Psoas muscle (tissue), 8 donors: ENCODE measurements around the gene S1PR5. TPM values are rescaled to one million over a fixed set of nuclear protein-coding genes. Genes with fewer than 3 reads are reported as not detected.
"Not testable (repeated sequence)": the region's sequence is repeated elsewhere in the genome, so short reads cannot be mapped to it uniquely, and the experiment has no call there.

Experiments
- ATAC-seq, 4 donors: fragments of 200-7000 bp; cut with Tn5 transposase; one replicate each; pipeline ENCODE4 v1.9.1; 2020; ENCODE audit warnings: moderate library complexity in 3 of 4, mild to moderate bottlenecking in 2 of 4
- DNase-seq, 2 donors: peaks; one replicate each; pipeline ENCODE4 v3.0.0-alpha.2; 2020
- H3K27ac ChIP-seq: fragments of 200-600 bp; one replicate; pipeline ENCODE4 v1.8.0; 2022
- H3K27me3 ChIP-seq, 3 donors: fragments of 200-600 bp in 1 of 3; one replicate each; pipeline versions ENCODE4 v1.6.1 to v1.8.0; 2013 to 2022; ENCODE audit warnings: low read length in 2 of 3, mild to moderate bottlenecking in 2 of 3, moderate library complexity in 1 of 3; ENCODE audit not compliant: insufficient read depth in 3 of 3
- H3K36me3 ChIP-seq, 2 donors: fragments of 200-600 bp in 1 of 2; one replicate each; pipeline versions ENCODE4 v1.6.1 to v1.8.0; 2013 to 2022; ENCODE audit warnings: low read depth in 1 of 2, mild to moderate bottlenecking in 1 of 2, moderate library complexity in 1 of 2; ENCODE audit not compliant: insufficient read depth in 1 of 2
- H3K4me1 ChIP-seq: fragments of 200-600 bp; one replicate; pipeline ENCODE4 v1.8.0; 2022
- H3K4me3 ChIP-seq: fragments of 200-600 bp; one replicate; pipeline ENCODE4 v1.8.0; 2022; ENCODE audit warnings: mild to moderate bottlenecking
- H3K9me3 ChIP-seq: fragments of 200-600 bp; one replicate; pipeline ENCODE4 v1.8.0; 2022
- WGBS, 3 donors: extraction: QIAGEN DNeasy Blood & Tissue Kit; methylation state at CpG; one replicate each; pipeline versions ENCODE4 v1.1.6 to v1.1.7; 2013; 5-methylcytosine and 5-hydroxymethylcytosine counted together
- intact Hi-C, 2 donors: fragments of 100-400 bp; cut with DNase I; formaldehyde crosslinking; loops; one replicate each; pipeline versions ENCODE4 v1.11.0 to v1.14.2; 2022
- polyA plus RNA-seq, 3 donors: library from polyadenylated mRNA; stranded (reverse); fragments of 200-250 nt; gene quantifications; one replicate each; pipeline ENCODE4 v1.2.3, GENCODE V29; 2013
- total RNA-seq, 4 donors: library from RNA; stranded (reverse); fragmentation: NEBNext Ultra II Directional in 2 of 4; extraction: Animal tissue kit (Norgen Biotek cat#: 25700) in 2 of 4; gene quantifications; one replicate each; pipeline versions ENCODE4 v1.2.1 to v1.2.4, GENCODE V29; 2021 to 2023
- TF ChIP-seq, protein P1 (sequence below): fragments of 200-600 bp; IDR thresholded peaks from one replicate; pipeline ENCODE4 v1.8.0; 2022; ENCODE audit warnings: antibody characterized with exemption
- donor health status: healthy with polysubstance abuse.
- donor health status: DM: no; HTN: no; CAD: no; lungs with moderate emphysema.
- donor health status: Bipolar disorder and iron deficiency.
- donor health status: healthy.
- donor health status: DM: yes; HTN: yes; CAD: no.
- donor health status: DM: no; HTN: no; CAD: no.
- donor health status: DM: no; HTN: no; CAD: no.
- donor health status: DM: yes; HTN: yes; CAD: no.

S1PR5 gene
- total and polyA plus RNA-seq, 7 donors = 0.07 to 0.30 (median 0.15) TPM

DNA sequence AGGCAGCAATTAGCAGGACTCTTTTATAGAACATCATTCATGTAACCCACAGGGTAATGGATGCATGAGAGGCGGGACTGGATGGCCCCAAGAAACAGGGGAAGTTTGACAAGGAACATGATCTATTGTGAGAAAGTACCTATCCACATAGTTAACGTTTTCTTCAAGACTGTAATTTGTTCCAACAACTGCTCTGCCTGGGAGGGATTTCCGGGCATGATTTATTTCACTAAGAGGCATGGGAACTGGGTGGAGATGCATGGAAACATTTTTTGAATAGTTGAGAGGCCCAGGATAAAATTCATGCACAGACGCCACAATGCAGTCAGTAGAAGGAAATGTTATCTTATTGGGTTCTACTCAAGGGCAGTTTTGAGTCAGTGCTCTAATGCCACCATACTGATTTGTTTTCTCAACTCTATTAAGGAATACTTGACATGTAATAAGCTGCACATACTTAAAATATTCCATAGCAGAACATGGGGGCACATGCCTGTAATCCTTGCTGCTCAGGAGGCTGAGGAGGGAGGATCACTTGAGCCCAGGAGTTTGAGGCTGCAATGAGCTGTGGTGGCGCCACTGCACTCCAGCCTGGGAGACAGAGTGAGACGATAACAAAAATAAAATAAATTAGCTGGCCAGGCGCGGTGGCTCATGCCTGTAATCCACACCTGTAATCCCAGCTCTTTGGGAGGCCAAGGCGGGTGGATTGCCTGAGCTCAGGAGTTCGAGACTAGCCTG, 16.6 kb upstream of the S1PR5 start:
- no peaks in the 10 kb centered on the region for H3K36me3 ChIP-seq
- no peaks in the 10 kb centered on the region for H3K9me3 ChIP-seq
- no peaks in the 10 kb centered on the region for H3K27me3 ChIP-seq
- H3K27ac ChIP-seq = no peak overlapping the region
- DNase-seq = no peak
- intact Hi-C loops = no loop called here
- peaks cover 5% of the 10 kb centered on the region for H3K4me1 ChIP-seq
- 66 to 72% (median 70%) methylated on average over 10 of the region's 10 CpGs for WGBS, 3 donors
- no peak overlapping the region for H3K4me3 ChIP-seq
- TF ChIP-seq, protein P1, sequence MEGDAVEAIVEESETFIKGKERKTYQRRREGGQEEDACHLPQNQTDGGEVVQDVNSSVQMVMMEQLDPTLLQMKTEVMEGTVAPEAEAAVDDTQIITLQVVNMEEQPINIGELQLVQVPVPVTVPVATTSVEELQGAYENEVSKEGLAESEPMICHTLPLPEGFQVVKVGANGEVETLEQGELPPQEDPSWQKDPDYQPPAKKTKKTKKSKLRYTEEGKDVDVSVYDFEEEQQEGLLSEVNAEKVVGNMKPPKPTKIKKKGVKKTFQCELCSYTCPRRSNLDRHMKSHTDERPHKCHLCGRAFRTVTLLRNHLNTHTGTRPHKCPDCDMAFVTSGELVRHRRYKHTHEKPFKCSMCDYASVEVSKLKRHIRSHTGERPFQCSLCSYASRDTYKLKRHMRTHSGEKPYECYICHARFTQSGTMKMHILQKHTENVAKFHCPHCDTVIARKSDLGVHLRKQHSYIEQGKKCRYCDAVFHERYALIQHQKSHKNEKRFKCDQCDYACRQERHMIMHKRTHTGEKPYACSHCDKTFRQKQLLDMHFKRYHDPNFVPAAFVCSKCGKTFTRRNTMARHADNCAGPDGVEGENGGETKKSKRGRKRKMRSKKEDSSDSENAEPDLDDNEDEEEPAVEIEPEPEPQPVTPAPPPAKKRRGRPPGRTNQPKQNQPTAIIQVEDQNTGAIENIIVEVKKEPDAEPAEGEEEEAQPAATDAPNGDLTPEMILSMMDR = no peak
- ATAC-seq = no peak

- intact Hi-C loops = no loop called here
- peaks cover 3% of the 10 kb centered on the region for H3K4me1 ChIP-seq
- TF ChIP-seq, protein P1 = no peak
- DNase-seq (no peak), ATAC-seq (no peak)
- no peak overlapping the region for H3K4me3 ChIP-seq
- no peaks in the 10 kb centered on the region for H3K36me3 ChIP-seq
- H3K27me3 ChIP-seq = no peaks in the 10 kb centered on the region
- H3K9me3 ChIP-seq = no peaks in the 10 kb centered on the region
- no peak overlapping the region for H3K27ac ChIP-seq
- WGBS, 3 donors = 88 to 100% (median 95%) methylated on average over 1 of the region's 1 CpG
Observed at GRCh38 chr19:10532457-10532856, 15.2 kb upstream of the S1PR5 start.

DNA sequence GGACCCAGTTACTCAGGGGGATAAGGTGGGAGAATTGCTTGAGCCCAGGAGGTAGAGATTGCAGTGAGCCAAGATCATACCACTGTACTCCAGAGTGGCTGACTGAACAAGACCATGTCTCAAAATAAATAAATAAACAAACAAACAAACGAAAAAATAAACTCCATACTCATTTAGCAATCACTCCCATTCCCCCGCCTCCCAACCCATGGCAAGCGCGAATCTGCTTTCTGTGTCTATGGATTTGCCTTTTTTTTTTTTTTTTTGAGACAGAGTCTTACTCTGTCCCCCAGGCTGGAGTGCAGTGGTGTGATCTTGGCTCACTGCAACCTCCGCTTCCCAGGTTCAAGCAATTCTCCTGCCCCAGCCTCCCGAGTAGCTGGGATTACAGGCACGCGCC, 9.6 kb upstream of the S1PR5 start:
- not testable (repeated sequence) for H3K4me1 ChIP-seq

DNA sequence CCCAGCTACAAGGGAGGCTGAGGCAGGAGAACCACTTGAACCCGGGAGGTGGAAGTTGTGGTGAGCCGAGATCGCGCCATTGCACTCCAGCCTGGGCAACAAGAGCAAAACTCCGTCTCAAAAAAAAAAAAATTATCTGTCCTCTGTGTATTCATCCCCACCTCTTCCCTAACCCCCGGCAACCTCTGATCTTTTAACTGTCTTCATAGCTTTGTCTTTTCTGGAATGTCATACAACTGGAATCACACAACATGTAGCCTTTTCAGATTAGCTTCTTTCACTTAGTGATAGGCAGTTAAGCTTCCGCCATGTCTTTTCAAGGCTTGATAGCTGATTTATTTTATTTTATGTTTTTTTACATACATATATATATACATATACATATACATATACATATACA, 8.4 kb upstream of the S1PR5 start:
- no peaks in the 10 kb centered on the region for H3K27me3 ChIP-seq
- H3K27ac ChIP-seq = no peak overlapping the region
- TF ChIP-seq, protein P1 = no peak
- DNase-seq = no peak
- no peaks in the 10 kb centered on the region for H3K36me3 ChIP-seq
- 90 to 95% (median 90%) methylated on average over 7 of the region's 7 CpGs for WGBS, 3 donors
- intact Hi-C loops = no loop called here
- no peaks in the 10 kb centered on the region for H3K9me3 ChIP-seq
- ATAC-seq = no peak
- H3K4me3 ChIP-seq = no peak overlapping the region
- no peaks in the 10 kb centered on the region for H3K4me1 ChIP-seq

More for the DNA sequence above, 9.6 kb upstream of the S1PR5 start:
- 78 to 87% (median 83%) methylated on average over 8 of the region's 8 CpGs for WGBS, 3 donors
- DNase-seq, H3K27ac ChIP-seq, H3K9me3 ChIP-seq, intact Hi-C loops, H3K4me3 ChIP-seq, ATAC-seq, H3K27me3 ChIP-seq, H3K36me3 ChIP-seq: not testable (repeated sequence)

DNA sequence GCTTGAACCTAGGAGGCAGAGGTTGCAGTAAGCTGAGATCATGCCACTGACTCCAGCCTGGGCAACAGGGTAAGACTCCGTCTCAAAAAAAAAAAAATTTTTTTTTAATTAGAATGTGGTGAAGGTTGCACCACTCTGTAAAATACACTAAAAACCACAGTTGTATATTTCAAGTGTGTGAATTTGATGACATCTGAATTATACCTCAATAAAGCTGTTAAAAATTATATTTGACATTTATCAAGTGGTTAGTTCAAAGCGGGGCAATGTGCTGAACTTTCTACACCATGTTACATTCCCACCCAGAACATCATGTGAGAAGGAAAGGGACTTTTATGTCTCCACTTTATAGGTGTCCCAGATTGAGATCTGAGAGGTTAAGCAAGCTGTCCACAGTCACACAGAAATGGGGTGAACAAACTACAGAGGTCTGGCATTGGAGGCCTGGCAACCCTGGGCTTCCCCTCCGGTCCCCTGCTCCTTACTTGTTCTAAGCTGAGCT, 5.9 kb upstream of the S1PR5 start:
- no peak overlapping the region for H3K4me3 ChIP-seq
- ATAC-seq (no peak), DNase-seq (no peak)
- no peaks in the 10 kb centered on the region for H3K9me3 ChIP-seq
- 71 to 81% (median 79%) methylated on average over 3 of the region's 3 CpGs for WGBS, 3 donors
- H3K36me3 ChIP-seq = no peaks in the 10 kb centered on the region
- intact Hi-C loops = no loop called here
- H3K27ac ChIP-seq = no peak overlapping the region
- TF ChIP-seq, protein P1 = no peak
- H3K27me3 ChIP-seq = peaks cover 0 to 21% (median 7%) of the 10 kb centered on the region in 3 donors
- no peaks in the 10 kb centered on the region for H3K4me1 ChIP-seq
